ENCODE data around the gene GABRR1. TPM values are rescaled to one million over a fixed set of nuclear protein-coding genes. Genes with fewer than 3 reads are reported as not detected.
A peak's percentile ranks its signal among the peaks of the same experiment; 100 is the strongest.

Gene GABRR1
- total RNA-seq, 1 donor from 2014 or later, result not detected

DNA sequence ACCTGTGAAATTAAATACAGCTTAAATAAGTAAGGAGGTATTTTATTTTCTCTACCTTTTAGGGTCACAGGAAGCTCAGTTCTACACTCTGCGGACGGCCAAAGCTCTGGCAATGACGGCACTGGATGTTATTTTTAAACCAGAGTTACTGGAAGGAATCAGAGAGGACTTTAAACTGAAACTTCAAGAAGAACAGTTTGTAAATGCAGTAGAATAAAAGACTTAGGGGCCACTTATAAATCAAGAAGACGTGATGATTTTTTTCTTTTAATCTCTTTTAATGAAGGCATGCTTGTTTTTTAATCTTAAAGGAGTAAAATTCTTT, 55.1 kb downstream of the GABRR1 start:
- DNase-seq (ENCODE audit: extremely low spot score, unreplicated experiment), result no peak
- TF ChIP-seq, protein P1, sequence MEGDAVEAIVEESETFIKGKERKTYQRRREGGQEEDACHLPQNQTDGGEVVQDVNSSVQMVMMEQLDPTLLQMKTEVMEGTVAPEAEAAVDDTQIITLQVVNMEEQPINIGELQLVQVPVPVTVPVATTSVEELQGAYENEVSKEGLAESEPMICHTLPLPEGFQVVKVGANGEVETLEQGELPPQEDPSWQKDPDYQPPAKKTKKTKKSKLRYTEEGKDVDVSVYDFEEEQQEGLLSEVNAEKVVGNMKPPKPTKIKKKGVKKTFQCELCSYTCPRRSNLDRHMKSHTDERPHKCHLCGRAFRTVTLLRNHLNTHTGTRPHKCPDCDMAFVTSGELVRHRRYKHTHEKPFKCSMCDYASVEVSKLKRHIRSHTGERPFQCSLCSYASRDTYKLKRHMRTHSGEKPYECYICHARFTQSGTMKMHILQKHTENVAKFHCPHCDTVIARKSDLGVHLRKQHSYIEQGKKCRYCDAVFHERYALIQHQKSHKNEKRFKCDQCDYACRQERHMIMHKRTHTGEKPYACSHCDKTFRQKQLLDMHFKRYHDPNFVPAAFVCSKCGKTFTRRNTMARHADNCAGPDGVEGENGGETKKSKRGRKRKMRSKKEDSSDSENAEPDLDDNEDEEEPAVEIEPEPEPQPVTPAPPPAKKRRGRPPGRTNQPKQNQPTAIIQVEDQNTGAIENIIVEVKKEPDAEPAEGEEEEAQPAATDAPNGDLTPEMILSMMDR (IDR thresholded peaks at IDR 0.05), result no peak
- no peaks in the 10 kb centered on the region for H3K4me1 Mint-ChIP-seq (ENCODE audit: unreplicated experiment)
- H3K9me3 Mint-ChIP-seq (ENCODE audit: unreplicated experiment), result no peaks in the 10 kb centered on the region
- H3K27me3 Mint-ChIP-seq (ENCODE audit: unreplicated experiment), result no peaks in the 10 kb centered on the region
- no peak overlapping the region for H3K4me3 Mint-ChIP-seq (ENCODE audit: unreplicated experiment)
- H3K36me3 Mint-ChIP-seq (ENCODE audit: unreplicated experiment), result peaks cover 37% of the 10 kb centered on the region
- H3K27ac Mint-ChIP-seq (ENCODE audit: unreplicated experiment), result no peak overlapping the region

DNA sequence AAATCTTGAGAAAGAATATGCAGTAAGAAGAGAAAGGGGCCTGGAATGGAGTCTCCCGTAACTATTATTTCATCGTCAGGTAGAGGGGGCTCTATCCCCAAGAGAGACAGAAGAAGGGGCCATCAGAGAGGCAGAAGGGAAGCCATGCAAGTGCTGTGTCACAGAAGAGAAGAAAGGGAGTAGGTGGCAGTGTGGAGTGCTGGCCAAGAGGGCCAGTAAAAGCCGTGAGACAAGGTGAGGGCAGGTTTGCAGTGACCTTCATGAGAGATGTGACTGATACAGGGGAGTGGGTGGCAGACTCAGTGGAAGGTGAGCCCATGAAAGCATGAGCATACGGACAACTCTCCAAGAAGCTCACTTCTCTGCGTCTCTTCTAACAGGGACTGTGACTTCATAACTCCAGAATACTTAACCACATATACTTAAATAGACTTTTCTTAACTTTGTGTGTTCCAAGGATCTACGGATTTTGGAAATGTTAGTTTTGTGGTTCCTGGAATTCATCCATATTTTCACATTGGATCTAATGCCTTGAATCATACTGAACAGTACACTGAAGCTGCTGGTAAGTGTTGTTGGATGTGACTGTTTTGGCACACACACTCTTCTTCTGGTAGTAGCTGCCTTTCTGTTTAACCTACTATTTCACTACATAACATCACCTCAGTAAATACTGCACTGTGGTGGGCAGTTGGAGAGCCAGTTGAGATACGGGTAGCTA, 55.7 kb downstream of the GABRR1 start:
- H3K4me3 Mint-ChIP-seq (ENCODE audit: unreplicated experiment), result no peak overlapping the region
- no peaks in the 10 kb centered on the region for H3K4me1 Mint-ChIP-seq (ENCODE audit: unreplicated experiment)
- no peaks in the 10 kb centered on the region for H3K27me3 Mint-ChIP-seq (ENCODE audit: unreplicated experiment)
- H3K27ac Mint-ChIP-seq (ENCODE audit: unreplicated experiment), result no peak overlapping the region
- H3K9me3 Mint-ChIP-seq (ENCODE audit: unreplicated experiment), result no peaks in the 10 kb centered on the region
- H3K36me3 Mint-ChIP-seq (ENCODE audit: unreplicated experiment), result peaks cover 38% of the 10 kb centered on the region
- TF ChIP-seq, protein P1 (IDR thresholded peaks at IDR 0.05), result no peak
- DNase-seq (ENCODE audit: extremely low spot score, unreplicated experiment), result no peak

DNA sequence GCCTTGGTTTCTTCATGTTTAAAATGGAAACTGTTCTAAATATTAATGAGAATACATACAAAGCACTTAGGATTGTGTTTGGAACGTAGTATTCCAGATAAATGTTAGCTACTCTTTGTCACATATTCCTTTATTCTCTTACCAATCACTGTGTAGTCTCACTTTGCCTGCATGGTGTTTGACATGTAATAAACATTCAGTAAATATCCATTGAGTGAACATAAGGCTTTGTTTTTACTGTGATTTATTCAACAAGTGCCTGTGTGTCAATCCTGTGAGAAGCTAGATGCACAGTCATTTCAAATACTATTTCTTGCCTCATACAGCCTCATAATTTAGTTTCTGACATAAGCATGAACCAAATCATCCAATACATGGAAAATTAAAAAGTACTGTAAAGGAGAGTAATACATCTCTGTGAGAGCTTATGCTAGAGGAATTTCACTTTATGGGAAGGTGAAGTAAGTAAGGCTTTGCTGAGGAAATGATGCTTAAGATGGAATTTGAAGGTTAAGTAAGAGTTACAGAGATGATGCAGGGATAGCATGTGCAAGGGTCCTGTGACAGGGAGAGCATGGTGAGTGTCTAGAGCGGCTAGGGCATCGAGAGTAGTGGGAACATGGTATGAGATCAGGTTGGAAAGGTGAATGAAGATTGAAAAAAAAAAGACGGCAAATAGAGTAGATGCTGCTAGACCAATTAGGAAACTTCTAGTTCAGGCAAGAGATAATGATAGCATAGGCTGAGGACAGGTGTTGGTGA, 56.6 kb downstream of the GABRR1 start:
- Mint-ChIP-seq H3K9me3 (ENCODE audit: unreplicated experiment) (no peaks in the 10 kb centered on the region), H3K4me1 (ENCODE audit: unreplicated experiment) (no peaks in the 10 kb centered on the region), H3K36me3 (ENCODE audit: unreplicated experiment) (peaks cover 40% of the 10 kb centered on the region), H3K27me3 (ENCODE audit: unreplicated experiment) (no peaks in the 10 kb centered on the region), H3K27ac (ENCODE audit: unreplicated experiment) (no peak overlapping the region), H3K4me3 (ENCODE audit: unreplicated experiment) (no peak overlapping the region)
- no peak for DNase-seq (ENCODE audit: extremely low spot score, unreplicated experiment)
- TF ChIP-seq, protein P1 (IDR thresholded peaks at IDR 0.05), result no peak

DNA sequence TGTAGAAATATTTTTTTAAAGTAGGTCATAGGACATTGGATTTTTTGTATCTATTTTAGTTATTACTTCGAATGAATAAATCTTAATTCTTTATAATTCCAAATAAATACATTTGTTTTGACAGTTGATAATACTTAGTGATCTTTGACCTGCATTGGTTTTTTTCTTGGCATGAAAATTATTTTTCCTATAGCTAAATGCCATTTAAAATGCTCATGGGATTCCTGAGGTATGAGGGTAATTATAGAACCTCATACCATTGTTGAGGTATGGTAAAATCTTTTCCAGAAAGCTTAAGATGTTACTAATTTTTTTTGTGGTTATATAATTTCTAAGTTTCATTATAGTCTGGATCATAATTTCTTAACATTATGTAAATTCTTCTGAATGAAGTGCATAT, 63.0 kb downstream of the GABRR1 start:
- Mint-ChIP-seq H3K4me3 (ENCODE audit: unreplicated experiment) (no peak overlapping the region), H3K36me3 (ENCODE audit: unreplicated experiment) (peaks cover 23% of the 10 kb centered on the region), H3K9me3 (ENCODE audit: unreplicated experiment) (no peaks in the 10 kb centered on the region), H3K27ac (ENCODE audit: unreplicated experiment) (no peak overlapping the region), H3K27me3 (ENCODE audit: unreplicated experiment) (no peaks in the 10 kb centered on the region), H3K4me1 (ENCODE audit: unreplicated experiment) (peaks cover 15% of the 10 kb centered on the region)
- no peak for DNase-seq (ENCODE audit: extremely low spot score, unreplicated experiment)
- TF ChIP-seq, protein P1 (IDR thresholded peaks at IDR 0.05), result no peak

DNA sequence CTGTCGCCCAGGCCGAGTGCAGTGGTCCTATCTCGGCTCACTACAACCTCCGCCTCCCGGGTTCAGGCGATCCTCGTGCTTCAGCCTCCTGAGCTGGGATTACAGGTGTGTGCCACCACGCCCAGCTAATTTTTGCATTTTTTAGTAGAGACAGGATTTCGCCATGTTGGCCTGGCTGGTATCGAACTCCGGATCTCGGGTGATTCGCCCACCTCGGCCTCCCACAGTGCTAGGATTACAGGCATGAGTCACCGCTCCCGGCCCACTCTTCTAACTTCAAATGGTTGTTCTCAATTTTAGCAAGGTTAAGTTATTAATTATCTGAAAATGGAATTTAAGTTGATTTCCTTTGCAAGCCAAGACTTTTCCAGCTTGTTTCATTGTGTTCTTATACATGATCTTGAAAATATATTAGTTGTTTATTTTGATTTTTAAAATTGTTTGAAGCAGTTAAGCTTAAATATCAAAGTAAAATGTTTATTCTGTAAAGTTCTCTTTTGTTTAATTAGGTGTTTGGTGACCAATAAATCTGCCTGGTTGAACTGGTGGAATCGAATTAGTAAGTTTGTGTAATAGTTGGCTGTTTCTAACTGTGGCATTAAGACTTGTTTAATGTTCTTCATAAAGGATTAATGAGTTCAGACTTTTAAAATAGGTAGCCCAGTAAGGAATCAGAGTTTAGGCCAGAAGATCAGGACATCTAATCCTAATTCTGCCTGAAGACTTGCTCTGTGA, 69.0 kb downstream of the GABRR1 start:
- TF ChIP-seq, protein P1 (IDR thresholded peaks at IDR 0.05), result no peak
- Mint-ChIP-seq H3K36me3 (ENCODE audit: unreplicated experiment) (peaks cover 13% of the 10 kb centered on the region), H3K4me1 (ENCODE audit: unreplicated experiment) (peaks cover 34% of the 10 kb centered on the region), H3K4me3 (ENCODE audit: unreplicated experiment) (peak overlapping the region; percentile 18), H3K27me3 (ENCODE audit: unreplicated experiment) (no peaks in the 10 kb centered on the region), H3K27ac (ENCODE audit: unreplicated experiment) (no peak overlapping the region), H3K9me3 (ENCODE audit: unreplicated experiment) (no peaks in the 10 kb centered on the region)
- no peak for DNase-seq (ENCODE audit: extremely low spot score, unreplicated experiment)

Measured in osteocyte (in vitro differentiated cells).